Lower lobe of right lung (tissue), 2 donors: ENCODE data around the gene C9orf85. TPM values are rescaled to one million over a fixed set of nuclear protein-coding genes. Genes with fewer than 3 reads are reported as not detected.

Source experiments
- ATAC-seq, 2 donors: fragments of 200-7000 bp; cut with Tn5 transposase; one replicate each; pipeline ENCODE4 v1.9.1; 2020 to 2022; ENCODE audit warnings: mild to moderate bottlenecking in 2 of 2, moderate library complexity in 2 of 2
- DNase-seq: peaks from one replicate; pipeline ENCODE4 v3.0.0-alpha.2; 2020
- H3K27ac ChIP-seq: fragments of 200-600 bp; one replicate; pipeline ENCODE4 v1.8.0; 2022
- H3K27me3 ChIP-seq: fragments of 200-600 bp; one replicate; pipeline ENCODE4 v1.8.0; 2022; ENCODE audit warnings: low read depth
- H3K36me3 ChIP-seq: fragments of 200-600 bp; one replicate; pipeline ENCODE4 v1.8.0; 2022; ENCODE audit warnings: mild to moderate bottlenecking
- H3K4me1 ChIP-seq: fragments of 200-600 bp; one replicate; pipeline ENCODE4 v1.8.0; 2022
- H3K4me3 ChIP-seq: fragments of 200-600 bp; one replicate; pipeline ENCODE4 v1.8.0; 2022; ENCODE audit warnings: mild to moderate bottlenecking
- H3K9me3 ChIP-seq: fragments of 200-600 bp; one replicate; pipeline ENCODE4 v1.8.0; 2022
- intact Hi-C: fragments of 100-400 bp; cut with DNase I; formaldehyde crosslinking; loops from one replicate; pipeline ENCODE4 v1.11.0; 2022
- total RNA-seq: library from RNA; stranded (reverse); fragmentation: NEBNext Ultra II Directional; extraction: Animal tissue kit (Norgen Biotek cat#: 25700); gene quantifications from one replicate; pipeline ENCODE4 v1.2.1, GENCODE V29; 2021
- TF ChIP-seq, protein P1 (sequence below): fragments of 200-600 bp; IDR thresholded peaks from one replicate; pipeline ENCODE4 v1.8.0; 2022; ENCODE audit warnings: antibody characterized with exemption, mild to moderate bottlenecking
- donor health status: DM: no; HTN: yes; CAD: no; lungs with severe emphysema.

The C9orf85 gene
- total RNA-seq, 1 donor from 2014 or later = 11.1 TPM

DNA sequence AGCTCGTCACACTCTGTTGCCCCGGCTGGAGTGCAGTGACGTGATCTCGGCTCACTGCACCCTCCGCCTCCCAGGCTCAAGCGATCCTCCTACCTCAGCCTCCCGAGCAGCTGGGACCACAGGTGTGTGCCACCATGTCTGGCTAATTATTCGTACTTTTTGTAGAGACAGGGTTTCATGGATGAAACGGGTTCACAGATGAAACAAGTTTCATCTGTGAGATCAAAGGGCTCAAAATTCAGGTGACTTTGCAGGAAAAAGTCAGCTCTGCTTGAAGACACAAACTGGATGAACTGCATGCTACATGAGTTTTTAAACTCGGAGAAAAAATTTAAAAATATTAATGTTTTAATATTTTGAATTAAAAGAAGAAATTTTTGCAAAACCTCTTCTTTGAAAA is 24.9 kb upstream of the C9orf85 start:
- intact Hi-C loops = no loop called here
- no peak for ATAC-seq
- TF ChIP-seq, protein P1, sequence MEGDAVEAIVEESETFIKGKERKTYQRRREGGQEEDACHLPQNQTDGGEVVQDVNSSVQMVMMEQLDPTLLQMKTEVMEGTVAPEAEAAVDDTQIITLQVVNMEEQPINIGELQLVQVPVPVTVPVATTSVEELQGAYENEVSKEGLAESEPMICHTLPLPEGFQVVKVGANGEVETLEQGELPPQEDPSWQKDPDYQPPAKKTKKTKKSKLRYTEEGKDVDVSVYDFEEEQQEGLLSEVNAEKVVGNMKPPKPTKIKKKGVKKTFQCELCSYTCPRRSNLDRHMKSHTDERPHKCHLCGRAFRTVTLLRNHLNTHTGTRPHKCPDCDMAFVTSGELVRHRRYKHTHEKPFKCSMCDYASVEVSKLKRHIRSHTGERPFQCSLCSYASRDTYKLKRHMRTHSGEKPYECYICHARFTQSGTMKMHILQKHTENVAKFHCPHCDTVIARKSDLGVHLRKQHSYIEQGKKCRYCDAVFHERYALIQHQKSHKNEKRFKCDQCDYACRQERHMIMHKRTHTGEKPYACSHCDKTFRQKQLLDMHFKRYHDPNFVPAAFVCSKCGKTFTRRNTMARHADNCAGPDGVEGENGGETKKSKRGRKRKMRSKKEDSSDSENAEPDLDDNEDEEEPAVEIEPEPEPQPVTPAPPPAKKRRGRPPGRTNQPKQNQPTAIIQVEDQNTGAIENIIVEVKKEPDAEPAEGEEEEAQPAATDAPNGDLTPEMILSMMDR = no peak
- Histone ChIP-seq H3K9me3 (peaks cover 16% of the 10 kb centered on the region), H3K27me3 (no peaks in the 10 kb centered on the region), H3K27ac (no peak overlapping the region), H3K36me3 (no peaks in the 10 kb centered on the region), H3K4me1 (no peaks in the 10 kb centered on the region), H3K4me3 (no peak overlapping the region)
- DNase-seq = no peak

DNA sequence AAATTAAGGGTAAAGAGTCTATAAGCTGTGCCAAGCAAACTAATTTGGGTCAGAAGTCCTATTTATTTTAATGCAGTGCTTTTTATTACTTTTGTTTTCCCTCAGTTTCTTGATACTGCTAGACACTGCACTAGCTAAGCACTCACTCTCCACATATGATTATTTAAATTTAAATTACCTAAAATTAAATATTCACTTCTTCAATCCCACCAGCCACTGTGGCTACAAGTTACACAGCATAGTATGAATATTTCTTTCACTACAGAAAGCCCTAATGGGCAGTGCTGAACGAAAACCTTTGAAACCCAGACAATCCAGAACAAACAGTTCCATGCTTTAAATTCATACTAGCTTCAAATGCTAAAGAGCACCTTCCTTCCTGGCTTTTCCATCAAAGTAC is 24.1 kb upstream of the C9orf85 start:
- TF ChIP-seq, protein P1 = no peak
- Histone ChIP-seq H3K27ac (no peak overlapping the region), H3K36me3 (no peaks in the 10 kb centered on the region), H3K27me3 (no peaks in the 10 kb centered on the region), H3K9me3 (peaks cover 16% of the 10 kb centered on the region), H3K4me1 (no peaks in the 10 kb centered on the region), H3K4me3 (no peak overlapping the region)
- no peak for ATAC-seq
- DNase-seq = no peak
- intact Hi-C loops = no loop called here

DNA sequence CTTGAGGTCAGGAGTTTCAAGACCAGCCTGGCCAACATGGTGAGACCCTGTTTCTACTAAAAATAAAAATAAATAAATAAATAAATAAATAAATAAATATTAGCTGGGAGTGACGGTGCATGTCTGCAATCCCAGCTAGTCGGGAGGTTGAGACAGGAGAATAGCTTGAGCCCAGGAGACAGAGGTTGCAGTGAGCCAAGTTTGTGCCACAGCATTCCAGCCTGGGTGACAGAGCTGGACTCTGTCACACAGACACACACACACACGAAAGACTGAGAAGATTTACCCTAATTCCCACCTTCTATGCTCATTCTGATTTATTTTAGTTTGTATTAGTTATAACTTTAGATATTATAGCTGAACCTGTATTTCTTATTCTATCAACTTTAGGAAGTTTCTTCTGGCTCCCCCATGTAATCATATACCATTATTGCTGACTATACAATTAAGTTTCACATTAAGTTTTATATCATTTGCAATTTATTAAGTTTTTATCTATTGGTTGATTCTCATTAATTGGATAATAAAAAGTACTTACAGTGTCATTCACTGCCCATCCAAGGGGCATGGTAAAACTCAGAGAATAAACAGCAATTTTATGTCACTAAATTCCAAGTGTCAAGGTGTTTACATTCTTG is 21.3 kb upstream of the C9orf85 start:
- Histone ChIP-seq H3K4me1 (peaks cover 4% of the 10 kb centered on the region), H3K27me3 (no peaks in the 10 kb centered on the region), H3K27ac (no peak overlapping the region), H3K36me3 (no peaks in the 10 kb centered on the region), H3K9me3 (no peaks in the 10 kb centered on the region), H3K4me3 (no peak overlapping the region)
- intact Hi-C loops = no loop called here
- TF ChIP-seq, protein P1 = no peak
- DNase-seq (no peak), ATAC-seq (no peak)

DNA sequence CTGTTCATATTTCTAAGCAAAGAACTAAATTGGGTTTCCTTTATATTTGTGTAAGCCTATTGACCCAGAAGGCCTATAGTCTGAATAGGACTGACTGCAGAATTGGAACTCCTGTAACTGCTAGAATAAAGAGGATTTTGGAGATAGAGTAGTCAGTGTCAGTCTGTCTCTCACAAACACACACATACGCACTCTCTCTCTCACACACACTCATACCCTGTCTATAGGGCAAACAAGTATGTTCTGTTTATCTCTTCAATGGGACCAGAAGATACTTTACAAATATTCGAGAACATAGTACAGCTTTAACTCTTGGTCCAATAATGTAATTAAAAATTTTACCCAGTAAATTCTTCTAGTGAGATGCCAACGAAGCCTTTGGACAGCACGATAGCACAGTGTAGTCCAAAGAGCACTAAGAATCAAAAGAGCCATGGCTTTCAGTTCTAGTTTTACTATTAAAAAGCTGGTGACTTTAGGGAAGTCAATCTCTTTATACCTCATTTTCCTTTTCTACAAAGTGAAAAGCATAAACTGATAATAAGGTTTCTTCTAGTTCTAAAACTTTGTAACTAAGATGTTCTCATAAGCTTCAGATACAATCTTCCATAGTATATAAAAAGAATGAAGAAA is 19.8 kb upstream of the C9orf85 start:
- no peak overlapping the region for H3K4me3 ChIP-seq
- no peaks in the 10 kb centered on the region for H3K9me3 ChIP-seq
- ATAC-seq (no peak), DNase-seq (no peak)
- H3K36me3 ChIP-seq = no peaks in the 10 kb centered on the region
- TF ChIP-seq, protein P1 = no peak
- H3K4me1 ChIP-seq = peaks cover 10% of the 10 kb centered on the region
- no peak overlapping the region for H3K27ac ChIP-seq
- intact Hi-C loops = no loop called here
- no peaks in the 10 kb centered on the region for H3K27me3 ChIP-seq

DNA sequence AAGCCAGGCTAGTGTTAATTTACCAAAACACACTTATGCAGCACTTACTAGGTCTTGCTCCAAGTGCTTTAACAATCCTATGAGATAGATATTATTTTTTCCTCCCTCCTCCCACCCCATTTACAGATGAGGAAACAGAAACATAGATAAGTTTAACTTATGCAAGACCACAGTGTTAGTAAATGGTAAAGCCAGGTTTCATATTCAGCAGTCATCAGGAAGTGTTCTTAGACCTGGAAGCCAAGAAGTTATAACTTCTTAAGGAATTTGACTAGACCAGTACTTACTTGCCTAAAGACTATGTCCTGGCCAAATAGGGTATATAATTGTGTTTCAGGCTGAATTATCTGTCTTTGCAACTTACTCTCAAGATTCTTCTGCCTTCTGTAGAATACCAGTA is 16.3 kb upstream of the C9orf85 start:
- no peaks in the 10 kb centered on the region for H3K27me3 ChIP-seq
- no peak for ATAC-seq
- no peaks in the 10 kb centered on the region for H3K9me3 ChIP-seq
- no peak for DNase-seq
- H3K4me3 ChIP-seq = no peak overlapping the region
- H3K4me1 ChIP-seq = peaks cover 24% of the 10 kb centered on the region
- no peaks in the 10 kb centered on the region for H3K36me3 ChIP-seq
- intact Hi-C loops = no loop called here
- TF ChIP-seq, protein P1 = no peak
- no peak overlapping the region for H3K27ac ChIP-seq
